PC-9 (cell line): ENCODE results near the gene SIPA1L3. TPM values are rescaled to one million over a fixed set of nuclear protein-coding genes. Genes with fewer than 3 reads are reported as not detected.

ENCODE experiments used
- BruUV-seq: library from RNA; stranded (reverse); fragments of 400-500 nt; replicated peaks from 2 replicates; lab custom pipeline; 2021; lab: Mats Ljungman, UMichigan
- CTCF ChIA-PET: fragments of 300-600 bp; sonication (Branson Sonifier 250); formaldehyde crosslinking; loops from one replicate; lab custom pipeline; 2022; ENCODE audit warnings: antibody characterized with exemption; lab: Charles Lee
- POLR2A ChIA-PET: fragments of 300-600 bp; sonication (Branson Sonifier 250); formaldehyde crosslinking; loops from one replicate; lab custom pipeline; 2022; ENCODE audit warnings: antibody characterized with exemption; ENCODE audit not compliant: unreplicated experiment; lab: Charles Lee
- DNase-seq, 2 experiments: peaks; one replicate each; pipeline versions ENCODE4 v3.0.0 to v3.0.0-alpha.2; 2015 to 2022; ENCODE audit warnings: mixed read lengths in 1 of 2
- H2AFZ ChIP-seq: fragments of 200-600 bp; sonication (generic); 2 replicates; pipeline ENCODE4 v1.8.1; 2017; ENCODE audit warnings: antibody characterized with exemption
- H3F3A ChIP-seq: fragments of 200-600 bp; sonication (generic); 2 replicates; pipeline ENCODE4 v1.8.1; 2017; ENCODE audit warnings: antibody characterized with exemption, mild to moderate bottlenecking, low read depth; ENCODE audit not compliant: insufficient read depth
- H3K27ac ChIP-seq: fragments of 200-600 bp; sonication (generic); 2 replicates; pipeline ENCODE4 v1.6.1; 2016; ENCODE audit warnings: mixed run types
- H3K27me3 ChIP-seq: fragments of 200-600 bp; sonication (generic); 2 replicates; pipeline ENCODE4 v1.6.1; 2016; ENCODE audit warnings: low read depth, mixed run types; ENCODE audit not compliant: insufficient read depth
- H3K36me3 ChIP-seq: fragments of 200-600 bp; sonication (generic); 2 replicates; pipeline ENCODE4 v1.6.1; 2016; ENCODE audit warnings: low read depth, mixed run types
- H3K4me1 ChIP-seq: fragments of 200-600 bp; sonication (generic); replicated peaks from 2 replicates; pipeline ENCODE4 v1.6.1; 2016; ENCODE audit warnings: mixed run types; ENCODE audit not compliant: insufficient read depth
- H3K4me2 ChIP-seq: fragments of 200-600 bp; sonication (generic); 2 replicates; pipeline ENCODE4 v1.6.1; 2017; ENCODE audit warnings: mixed run types
- H3K4me3 ChIP-seq: fragments of 200-600 bp; sonication (generic); 2 replicates; pipeline ENCODE4 v1.6.1; 2016; ENCODE audit warnings: mixed run types
- H3K79me2 ChIP-seq: fragments of 200-600 bp; sonication (generic); 2 replicates; pipeline ENCODE4 v1.6.1; 2017; ENCODE audit warnings: low read depth, mixed run types
- H3K9me2 ChIP-seq: fragments of 200-600 bp; sonication (generic); 2 replicates; pipeline ENCODE4 v1.8.1; 2017; ENCODE audit warnings: mild to moderate bottlenecking; ENCODE audit not compliant: insufficient read depth
- H3K9me3 ChIP-seq: fragments of 200-600 bp; sonication (generic); 2 replicates; pipeline ENCODE4 v1.8.1; 2016; ENCODE audit warnings: low read depth; ENCODE audit not compliant: insufficient read depth
- H4K20me1 ChIP-seq: fragments of 200-600 bp; sonication (generic); 2 replicates; pipeline ENCODE4 v1.8.1; 2017; ENCODE audit not compliant: insufficient read depth
- CTCF ChIP-seq: fragments of 200-600 bp; sonication (generic); conservative IDR thresholded peaks from 2 replicates; pipeline ENCODE4 v1.6.1; 2017; ENCODE audit warnings: mixed run types, antibody characterized with exemption, mild to moderate bottlenecking, moderate library complexity
- EZH2 ChIP-seq: fragments of 200-600 bp; sonication (generic); IDR thresholded peaks from 2 replicates; pipeline ENCODE4 v1.8.0; 2017; ENCODE audit warnings: antibody characterized with exemption, low read depth
- intact Hi-C: fragments of 100-400 bp; cut with micrococcal nuclease; formaldehyde crosslinking; loops from one replicate; pipeline ENCODE4 v1.10.0; 2022; ENCODE audit not compliant: unreplicated experiment
- total RNA-seq: library from RNA; stranded (reverse); gene quantifications from 2 replicates; pipeline ENCODE4 v1.2.3, GENCODE V29; 2021

Gene SIPA1L3
- total RNA-seq, 1 experiment from 2014 or later, result 55.2 TPM

GRCh38 chr19:38180071-38180470 is 273.1 kb downstream of the SIPA1L3 start:
- Histone ChIP-seq H3K27me3 (no peaks in the 10 kb centered on the region), H3K4me2 (no peak overlapping the region), H3K4me3 (no peak overlapping the region), H3K9me2 (no peaks in the 10 kb centered on the region), H3F3A (no peaks in the 10 kb centered on the region), H3K9me3 (no peaks in the 10 kb centered on the region), H3K36me3 (no peaks in the 10 kb centered on the region), H3K79me2 (no peaks in the 10 kb centered on the region), H3K4me1 (no peaks in the 10 kb centered on the region), H3K27ac (no peak overlapping the region), H2AFZ (no peak overlapping the region), H4K20me1 (no peaks in the 10 kb centered on the region)
- ChIA-PET POLR2A (no interaction called here), CTCF (no interaction called here)
- TF ChIP-seq EZH2 (no peak), CTCF (no peak)
- no TSS peak for BruUV-seq
- DNase-seq, result no peak
- intact Hi-C loops, result no loop called here

GRCh38 chr19:38182536-38183210 is 275.7 kb downstream of the SIPA1L3 start:
- no peak overlapping the region for H2AFZ ChIP-seq
- H3K4me2 ChIP-seq, result no peak overlapping the region
- BruUV-seq, result no TSS peak
- no peaks in the 10 kb centered on the region for H3F3A ChIP-seq
- no peak for TF ChIP-seq CTCF
- no peak for TF ChIP-seq EZH2
- no peaks in the 10 kb centered on the region for H3K4me1 ChIP-seq
- H3K4me3 ChIP-seq, result no peak overlapping the region
- H3K79me2 ChIP-seq, result no peaks in the 10 kb centered on the region
- ChIA-PET CTCF (no interaction called here), POLR2A (no interaction called here)
- H3K27ac ChIP-seq, result no peak overlapping the region
- H3K36me3 ChIP-seq, result no peaks in the 10 kb centered on the region
- intact Hi-C loops, result no loop called here
- DNase-seq, result no peak
- no peaks in the 10 kb centered on the region for H3K9me2 ChIP-seq
- no peaks in the 10 kb centered on the region for H3K9me3 ChIP-seq
- no peaks in the 10 kb centered on the region for H4K20me1 ChIP-seq
- H3K27me3 ChIP-seq, result no peaks in the 10 kb centered on the region

- no peaks in the 10 kb centered on the region for H3K9me2 ChIP-seq
- H3K4me2 ChIP-seq, result no peak overlapping the region
- H3K27ac ChIP-seq, result no peak overlapping the region
- no peaks in the 10 kb centered on the region for H3F3A ChIP-seq
- no peaks in the 10 kb centered on the region for H3K79me2 ChIP-seq
- H3K9me3 ChIP-seq, result no peaks in the 10 kb centered on the region
- CTCF ChIA-PET, result no interaction called here
- H3K36me3 ChIP-seq, result no peaks in the 10 kb centered on the region
- no peaks in the 10 kb centered on the region for H4K20me1 ChIP-seq
- no peaks in the 10 kb centered on the region for H3K27me3 ChIP-seq
- no peak for DNase-seq
- H2AFZ ChIP-seq, result no peak overlapping the region
- no peaks in the 10 kb centered on the region for H3K4me1 ChIP-seq
- POLR2A ChIA-PET, result no interaction called here
- TF ChIP-seq CTCF, result no peak
- BruUV-seq, result no TSS peak
- intact Hi-C loops, result no loop called here
- no peak overlapping the region for H3K4me3 ChIP-seq
These were observed 276.4 kb downstream of the SIPA1L3 start for GRCh38 chr19:38183251-38183897.
